ENCODE data around the gene ZNF541. TPM values are rescaled to one million over a fixed set of nuclear protein-coding genes. Genes with fewer than 3 reads are reported as not detected.
A peak's percentile ranks its signal among the peaks of the same experiment; 100 is the strongest.

The ZNF541 gene
- total RNA-seq, 1 experiment from 2014 or later, result 0.15 TPM

DNA sequence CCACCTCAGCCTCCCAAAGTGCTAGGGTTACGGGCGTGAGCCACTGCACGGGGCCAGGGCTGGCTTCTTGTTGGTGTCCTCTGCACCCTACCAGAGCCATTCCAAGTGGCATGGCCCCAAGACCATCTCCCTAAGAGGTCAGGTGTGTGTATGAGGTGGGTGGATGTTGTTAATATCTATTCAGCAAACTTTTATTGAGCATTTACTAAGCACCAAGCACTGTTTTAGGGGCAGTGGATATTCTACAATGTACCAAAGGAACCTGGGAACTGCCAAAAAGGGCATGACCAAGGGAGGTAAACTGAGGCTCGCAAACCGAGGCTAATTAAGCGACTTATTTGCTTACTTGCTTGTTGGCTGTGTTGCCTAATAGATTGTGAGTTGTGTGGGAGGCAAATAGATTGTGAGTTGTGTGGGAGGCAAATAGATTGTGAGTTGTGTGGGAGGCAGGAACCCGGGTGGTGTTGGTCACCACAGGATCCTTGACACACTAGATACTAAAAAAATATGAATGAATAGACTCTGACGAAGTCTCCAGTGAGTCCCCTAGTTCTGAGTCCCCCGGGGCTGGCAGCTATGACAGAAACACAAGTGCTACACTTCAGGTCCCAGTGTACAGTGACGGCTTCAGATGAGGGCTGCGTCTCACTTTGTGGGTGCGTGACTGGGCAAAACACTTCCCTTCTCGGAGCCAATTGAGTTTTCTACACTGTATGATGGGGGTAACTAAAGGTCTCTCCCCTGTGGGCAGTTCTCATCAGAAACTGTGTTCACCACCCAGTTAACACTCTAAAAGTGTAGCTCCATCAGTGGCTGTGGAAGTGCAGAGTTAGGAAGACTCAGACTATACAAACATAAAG, 31.0 kb upstream of the ZNF541 start:
- no TSS peak for BruUV-seq (replicated peaks)
- CTCF ChIA-PET, result no interaction called here
- ATAC-seq, result no peak

DNA sequence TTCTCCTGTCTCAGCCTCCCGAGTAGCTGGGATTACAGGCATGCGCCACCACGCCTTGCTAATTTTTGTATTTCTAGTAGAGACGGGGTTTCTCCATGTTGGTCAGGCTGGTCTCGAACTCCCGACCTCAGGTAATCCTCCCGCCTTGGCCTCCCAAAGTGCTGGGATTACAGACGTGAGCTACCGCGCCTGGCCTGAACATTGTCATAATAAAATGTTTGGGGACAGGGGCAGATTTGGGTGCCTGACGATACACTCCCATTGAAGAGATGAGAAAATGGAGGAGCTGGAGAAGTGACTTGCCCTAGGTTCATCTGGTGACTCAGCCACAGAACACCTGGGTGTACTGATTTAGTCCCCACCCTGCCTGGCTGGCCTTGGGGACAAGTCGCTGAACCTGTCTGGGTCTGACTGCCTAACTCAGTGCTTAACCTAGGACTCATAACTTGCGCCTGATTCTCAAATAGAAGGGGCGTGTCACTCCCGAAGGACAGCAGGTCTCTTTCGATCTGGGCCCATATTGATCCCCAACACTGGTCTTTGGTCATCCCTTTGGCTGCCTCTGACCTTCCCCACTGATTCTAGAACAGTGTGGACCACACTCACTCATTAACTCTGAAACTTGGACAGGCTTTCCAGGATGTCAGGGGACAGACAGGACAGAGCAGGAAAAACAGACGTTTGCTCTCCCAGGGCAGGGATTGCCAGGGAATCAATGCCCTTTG, 28.4 kb upstream of the ZNF541 start:
- intact Hi-C loops (cut with micrococcal nuclease; ENCODE audit: unreplicated experiment) (loop anchor here (10.0 kb wide), 1 partner anchor 87 kb away; the partner anchor contains the start of gene NAPA), in situ Hi-C loops (cut with HindIII; ENCODE audit: low pct_unique_long_range_greater_than_20kb, low sequenced_read_pairs) (no loop called here)
- Histone ChIP-seq H3K4me3 (ENCODE audit: low read depth in 2 of 2, low read length in 2 of 2) (peak overlapping the region; percentile 66 to 81), H3K27ac (ENCODE audit: low read length) (peak overlapping the region; percentile 83), H3K4me1 (ENCODE audit: control insufficient read depth, insufficient read depth, low read length) (peaks cover 8% of the 10 kb centered on the region), H3K36me3 (ENCODE audit: control insufficient read depth, insufficient read depth, low read length) (no peaks in the 10 kb centered on the region), H3K27me3 (ENCODE audit: control insufficient read depth, insufficient read depth, low read length) (no peaks in the 10 kb centered on the region), H3K9me3 (ENCODE audit: control insufficient read depth, insufficient read depth, low read depth, low read length) (no peaks in the 10 kb centered on the region)
- ChIA-PET POLR2A (interaction anchor here (0.7 kb wide), 1 partner anchor 61 kb away, joined by 3 read pairs; no protein-coding TSS in a partner anchor), CTCF (no interaction called here)
- DNase-seq (ENCODE audit: low read depth, low spot score) (no peak), ATAC-seq (no peak)
- TF ChIP-seq, protein P1, sequence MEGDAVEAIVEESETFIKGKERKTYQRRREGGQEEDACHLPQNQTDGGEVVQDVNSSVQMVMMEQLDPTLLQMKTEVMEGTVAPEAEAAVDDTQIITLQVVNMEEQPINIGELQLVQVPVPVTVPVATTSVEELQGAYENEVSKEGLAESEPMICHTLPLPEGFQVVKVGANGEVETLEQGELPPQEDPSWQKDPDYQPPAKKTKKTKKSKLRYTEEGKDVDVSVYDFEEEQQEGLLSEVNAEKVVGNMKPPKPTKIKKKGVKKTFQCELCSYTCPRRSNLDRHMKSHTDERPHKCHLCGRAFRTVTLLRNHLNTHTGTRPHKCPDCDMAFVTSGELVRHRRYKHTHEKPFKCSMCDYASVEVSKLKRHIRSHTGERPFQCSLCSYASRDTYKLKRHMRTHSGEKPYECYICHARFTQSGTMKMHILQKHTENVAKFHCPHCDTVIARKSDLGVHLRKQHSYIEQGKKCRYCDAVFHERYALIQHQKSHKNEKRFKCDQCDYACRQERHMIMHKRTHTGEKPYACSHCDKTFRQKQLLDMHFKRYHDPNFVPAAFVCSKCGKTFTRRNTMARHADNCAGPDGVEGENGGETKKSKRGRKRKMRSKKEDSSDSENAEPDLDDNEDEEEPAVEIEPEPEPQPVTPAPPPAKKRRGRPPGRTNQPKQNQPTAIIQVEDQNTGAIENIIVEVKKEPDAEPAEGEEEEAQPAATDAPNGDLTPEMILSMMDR (IDR thresholded peaks at IDR 0.05), result no peak
- TF ChIP-seq SIN3A (IDR thresholded peaks at IDR 0.05; ENCODE audit: borderline replicate concordance, insufficient read depth, low read depth, low read length), result no peak
- TF ChIP-seq POLR2AphosphoS5 (IDR thresholded peaks at IDR 0.05; ENCODE audit: low read depth, low read length), result no peak
- TF ChIP-seq, protein P2, sequence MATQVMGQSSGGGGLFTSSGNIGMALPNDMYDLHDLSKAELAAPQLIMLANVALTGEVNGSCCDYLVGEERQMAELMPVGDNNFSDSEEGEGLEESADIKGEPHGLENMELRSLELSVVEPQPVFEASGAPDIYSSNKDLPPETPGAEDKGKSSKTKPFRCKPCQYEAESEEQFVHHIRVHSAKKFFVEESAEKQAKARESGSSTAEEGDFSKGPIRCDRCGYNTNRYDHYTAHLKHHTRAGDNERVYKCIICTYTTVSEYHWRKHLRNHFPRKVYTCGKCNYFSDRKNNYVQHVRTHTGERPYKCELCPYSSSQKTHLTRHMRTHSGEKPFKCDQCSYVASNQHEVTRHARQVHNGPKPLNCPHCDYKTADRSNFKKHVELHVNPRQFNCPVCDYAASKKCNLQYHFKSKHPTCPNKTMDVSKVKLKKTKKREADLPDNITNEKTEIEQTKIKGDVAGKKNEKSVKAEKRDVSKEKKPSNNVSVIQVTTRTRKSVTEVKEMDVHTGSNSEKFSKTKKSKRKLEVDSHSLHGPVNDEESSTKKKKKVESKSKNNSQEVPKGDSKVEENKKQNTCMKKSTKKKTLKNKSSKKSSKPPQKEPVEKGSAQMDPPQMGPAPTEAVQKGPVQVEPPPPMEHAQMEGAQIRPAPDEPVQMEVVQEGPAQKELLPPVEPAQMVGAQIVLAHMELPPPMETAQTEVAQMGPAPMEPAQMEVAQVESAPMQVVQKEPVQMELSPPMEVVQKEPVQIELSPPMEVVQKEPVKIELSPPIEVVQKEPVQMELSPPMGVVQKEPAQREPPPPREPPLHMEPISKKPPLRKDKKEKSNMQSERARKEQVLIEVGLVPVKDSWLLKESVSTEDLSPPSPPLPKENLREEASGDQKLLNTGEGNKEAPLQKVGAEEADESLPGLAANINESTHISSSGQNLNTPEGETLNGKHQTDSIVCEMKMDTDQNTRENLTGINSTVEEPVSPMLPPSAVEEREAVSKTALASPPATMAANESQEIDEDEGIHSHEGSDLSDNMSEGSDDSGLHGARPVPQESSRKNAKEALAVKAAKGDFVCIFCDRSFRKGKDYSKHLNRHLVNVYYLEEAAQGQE (IDR thresholded peaks at IDR 0.05; ENCODE audit: insufficient read depth in 1 of 2, low read depth in 2 of 2, low read length in 1 of 2), result no peak
- TF ChIP-seq TCF7L2 (IDR thresholded peaks at IDR 0.05; ENCODE audit: low read depth, low read length), result no peak
- BruUV-seq (replicated peaks), result no TSS peak

More for the DNA sequence above, 31.0 kb upstream of the ZNF541 start:
- no peak for DNase-seq (ENCODE audit: low read depth, low spot score)
- peaks cover 2% of the 10 kb centered on the region; the same call in 1 of the 2 replicates for H3K4me1 ChIP-seq (ENCODE audit: control insufficient read depth, insufficient read depth, low read length)
- TF ChIP-seq, protein P1 (IDR thresholded peaks at IDR 0.05), result no peak
- no peak for TF ChIP-seq SIN3A (IDR thresholded peaks at IDR 0.05; ENCODE audit: borderline replicate concordance, insufficient read depth, low read depth, low read length)
- TF ChIP-seq TCF7L2 (IDR thresholded peaks at IDR 0.05; ENCODE audit: low read depth, low read length), result no peak
- no peak for TF ChIP-seq POLR2AphosphoS5 (IDR thresholded peaks at IDR 0.05; ENCODE audit: low read depth, low read length)
- TF ChIP-seq, protein P2 (IDR thresholded peaks at IDR 0.05; ENCODE audit: insufficient read depth in 1 of 2, low read depth in 2 of 2, low read length in 1 of 2), result no peak
- in situ Hi-C loops (cut with HindIII; ENCODE audit: low pct_unique_long_range_greater_than_20kb, low sequenced_read_pairs) (no loop called here), intact Hi-C loops (cut with micrococcal nuclease; ENCODE audit: unreplicated experiment) (loop anchor here (10.0 kb wide), 1 partner anchor 89 kb away; the partner anchor contains the start of gene NAPA)
- H3K27me3 ChIP-seq (ENCODE audit: control insufficient read depth, insufficient read depth, low read length), result no peaks in the 10 kb centered on the region
- no peaks in the 10 kb centered on the region for H3K9me3 ChIP-seq (ENCODE audit: control insufficient read depth, insufficient read depth, low read depth, low read length)
- no peak overlapping the region for H3K27ac ChIP-seq (ENCODE audit: low read length)
- no peaks in the 10 kb centered on the region; the same call in 1 of the 2 replicates for H3K36me3 ChIP-seq (ENCODE audit: control insufficient read depth, insufficient read depth, low read length)
- POLR2A ChIA-PET, result no interaction called here
- no peak overlapping the region for H3K4me3 ChIP-seq (ENCODE audit: low read depth in 2 of 2, low read length in 2 of 2)

Measured in Panc1 (cell line).